ENCODE data around the gene RBBP8. TPM values are rescaled to one million over a fixed set of nuclear protein-coding genes. Genes with fewer than 3 reads are reported as not detected.

RBBP8 gene
- total and polyA plus RNA-seq, 4 donors: 6.5 to 9.8 (median 7.4) TPM

DNA sequence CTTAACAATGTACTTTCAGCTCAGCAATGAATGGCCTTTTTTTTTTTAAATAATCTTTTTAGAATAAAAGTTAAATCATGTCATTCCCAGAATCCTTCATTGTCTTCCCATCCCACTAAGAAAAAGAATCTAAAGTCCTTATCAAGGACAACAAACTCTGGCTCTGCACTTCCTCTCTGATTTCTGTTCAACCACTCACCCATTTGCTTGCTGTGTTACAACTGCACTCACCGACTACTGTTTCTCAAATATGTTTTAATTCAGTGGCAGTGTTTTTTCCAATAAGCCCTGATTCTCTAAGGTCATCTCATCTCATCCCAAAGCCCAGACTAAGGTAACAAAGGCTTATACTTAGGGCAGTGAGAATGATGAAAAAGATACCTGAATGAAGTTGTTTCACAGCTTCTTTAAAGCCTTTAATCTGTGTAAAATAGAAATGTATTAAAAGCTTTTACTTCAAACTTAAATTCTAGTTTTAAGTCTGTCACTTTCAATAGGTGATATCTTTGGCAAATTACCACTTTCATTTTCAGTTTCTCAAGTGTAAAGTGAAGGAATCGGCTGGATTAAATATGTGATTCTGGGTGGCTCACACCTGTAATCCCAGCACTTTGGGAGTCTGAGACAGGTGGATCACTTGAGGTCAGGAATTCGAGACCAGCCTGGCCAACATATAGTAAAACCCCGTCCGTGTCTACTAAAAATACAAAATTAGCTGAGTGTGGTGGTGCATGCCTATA is 87.6 kb downstream of the RBBP8 start (continued):
- no peak for TF ChIP-seq HNF4G (IDR thresholded peaks at IDR 0.05)

DNA sequence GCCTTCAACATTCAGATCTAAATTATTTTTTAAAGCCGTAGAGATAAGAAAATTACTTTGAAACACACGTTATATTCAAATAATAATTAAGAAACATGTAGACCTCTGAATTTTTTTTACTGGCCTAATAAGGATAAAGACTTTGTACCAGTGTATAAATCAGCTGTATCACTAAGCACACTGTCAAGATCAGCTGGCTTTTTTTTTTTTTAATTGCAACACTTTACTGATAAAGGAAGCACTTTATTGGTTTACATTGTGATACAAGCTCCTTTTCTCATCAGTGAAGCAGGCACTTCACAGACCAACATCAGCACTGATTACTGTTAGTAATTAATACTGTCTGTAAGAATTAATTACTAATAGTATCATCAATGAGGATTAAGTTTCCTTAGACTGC is 88.5 kb downstream of the RBBP8 start:
- no peak overlapping the region for H3K9ac ChIP-seq (ENCODE audit: low read depth in 1 of 2, low read length in 2 of 2)
- H3K36me3 ChIP-seq (ENCODE audit: control insufficient read depth in 4 of 4, insufficient read depth in 3 of 4, low read depth in 1 of 4, low read length in 3 of 4): peaks cover 0 to 10% (median under 1%) of the 10 kb centered on the region in 4 donors
- H3K27me3 ChIP-seq (ENCODE audit: control insufficient read depth in 4 of 4, insufficient read depth in 4 of 4, low read length in 3 of 4): no peaks in the 10 kb centered on the region
- no peaks in the 10 kb centered on the region for H3K9me3 ChIP-seq (ENCODE audit: control insufficient read depth in 4 of 4, low read length in 3 of 4)
- H3K27ac ChIP-seq (ENCODE audit: low read depth in 1 of 2, low read length in 2 of 2): no peak overlapping the region
- WGBS: 90% methylated on average over 2 of the region's 2 CpGs
- no peak overlapping the region for H3K4me3 ChIP-seq (ENCODE audit: low read depth in 1 of 3, low read length in 3 of 3)
- peaks cover 0 to 8% (median 0%) of the 10 kb centered on the region in 4 donors for H3K4me1 ChIP-seq (ENCODE audit: control insufficient read depth in 4 of 4, insufficient read depth in 4 of 4, low read length in 3 of 4)
- TF ChIP-seq FOXA2 (IDR thresholded peaks at IDR 0.05): no peak
- no peak for TF ChIP-seq GABPA (IDR thresholded peaks at IDR 0.05 in 1 of 2, conservative IDR thresholded peaks at IDR 0.05 in 1 of 2)
- TF ChIP-seq NR2F2 (IDR thresholded peaks at IDR 0.05): no peak
- TF ChIP-seq, protein P1, sequence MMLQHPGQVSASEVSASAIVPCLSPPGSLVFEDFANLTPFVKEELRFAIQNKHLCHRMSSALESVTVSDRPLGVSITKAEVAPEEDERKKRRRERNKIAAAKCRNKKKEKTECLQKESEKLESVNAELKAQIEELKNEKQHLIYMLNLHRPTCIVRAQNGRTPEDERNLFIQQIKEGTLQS (IDR thresholded peaks at IDR 0.05): no peak
- no peak for TF ChIP-seq HNF4G (IDR thresholded peaks at IDR 0.05)
- no peak for TF ChIP-seq SP1 (IDR thresholded peaks at IDR 0.05)
- DNase-seq (ENCODE audit: low spot score): no peak

DNA sequence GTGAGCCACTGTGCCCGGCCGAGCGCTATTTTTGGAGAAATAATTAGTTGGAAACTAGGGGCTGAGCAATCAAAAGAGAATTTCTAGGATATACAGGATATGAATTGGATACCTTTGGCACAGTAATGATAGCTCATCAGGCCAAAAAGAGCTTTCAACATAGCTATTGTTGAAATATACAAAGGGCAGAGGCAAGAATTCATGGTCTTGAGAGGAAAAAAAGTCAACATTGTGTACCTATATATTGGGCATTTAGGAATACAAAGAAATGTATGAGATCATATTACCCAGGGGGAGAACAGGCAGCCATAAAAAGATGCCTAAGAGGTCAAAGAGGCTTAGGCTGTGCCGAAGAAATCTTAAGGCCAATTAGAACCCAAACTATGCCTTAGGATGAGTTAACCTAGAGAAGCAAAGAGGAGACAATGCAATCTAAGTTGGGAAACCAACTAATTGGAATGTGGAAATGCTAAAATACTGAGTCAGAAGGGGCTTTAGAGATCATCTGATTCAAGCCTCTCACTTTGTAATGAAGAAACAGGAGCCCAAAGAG is 99.0 kb downstream of the RBBP8 start:
- TF ChIP-seq FOXA1 (IDR thresholded peaks at IDR 0.05) (no peak), HNF4A (conservative IDR thresholded peaks at IDR 0.05) (no peak), NR2F2 (IDR thresholded peaks at IDR 0.05) (no peak), YY1 (IDR thresholded peaks at IDR 0.05) (no peak), EGR1 (IDR thresholded peaks at IDR 0.05; ENCODE audit: low read depth in 2 of 2) (no peak), HNF4G (IDR thresholded peaks at IDR 0.05) (no peak), SP1 (IDR thresholded peaks at IDR 0.05) (no peak), GABPA (IDR thresholded peaks at IDR 0.05 in 1 of 2, conservative IDR thresholded peaks at IDR 0.05 in 1 of 2) (no peak), RAD21 (IDR thresholded peaks at IDR 0.05) (no peak)
- TF ChIP-seq, protein P2, sequence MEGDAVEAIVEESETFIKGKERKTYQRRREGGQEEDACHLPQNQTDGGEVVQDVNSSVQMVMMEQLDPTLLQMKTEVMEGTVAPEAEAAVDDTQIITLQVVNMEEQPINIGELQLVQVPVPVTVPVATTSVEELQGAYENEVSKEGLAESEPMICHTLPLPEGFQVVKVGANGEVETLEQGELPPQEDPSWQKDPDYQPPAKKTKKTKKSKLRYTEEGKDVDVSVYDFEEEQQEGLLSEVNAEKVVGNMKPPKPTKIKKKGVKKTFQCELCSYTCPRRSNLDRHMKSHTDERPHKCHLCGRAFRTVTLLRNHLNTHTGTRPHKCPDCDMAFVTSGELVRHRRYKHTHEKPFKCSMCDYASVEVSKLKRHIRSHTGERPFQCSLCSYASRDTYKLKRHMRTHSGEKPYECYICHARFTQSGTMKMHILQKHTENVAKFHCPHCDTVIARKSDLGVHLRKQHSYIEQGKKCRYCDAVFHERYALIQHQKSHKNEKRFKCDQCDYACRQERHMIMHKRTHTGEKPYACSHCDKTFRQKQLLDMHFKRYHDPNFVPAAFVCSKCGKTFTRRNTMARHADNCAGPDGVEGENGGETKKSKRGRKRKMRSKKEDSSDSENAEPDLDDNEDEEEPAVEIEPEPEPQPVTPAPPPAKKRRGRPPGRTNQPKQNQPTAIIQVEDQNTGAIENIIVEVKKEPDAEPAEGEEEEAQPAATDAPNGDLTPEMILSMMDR (IDR thresholded peaks at IDR 0.05; ENCODE audit: low read depth, low read length, missing input control): no peak
- TF ChIP-seq, protein P3, sequence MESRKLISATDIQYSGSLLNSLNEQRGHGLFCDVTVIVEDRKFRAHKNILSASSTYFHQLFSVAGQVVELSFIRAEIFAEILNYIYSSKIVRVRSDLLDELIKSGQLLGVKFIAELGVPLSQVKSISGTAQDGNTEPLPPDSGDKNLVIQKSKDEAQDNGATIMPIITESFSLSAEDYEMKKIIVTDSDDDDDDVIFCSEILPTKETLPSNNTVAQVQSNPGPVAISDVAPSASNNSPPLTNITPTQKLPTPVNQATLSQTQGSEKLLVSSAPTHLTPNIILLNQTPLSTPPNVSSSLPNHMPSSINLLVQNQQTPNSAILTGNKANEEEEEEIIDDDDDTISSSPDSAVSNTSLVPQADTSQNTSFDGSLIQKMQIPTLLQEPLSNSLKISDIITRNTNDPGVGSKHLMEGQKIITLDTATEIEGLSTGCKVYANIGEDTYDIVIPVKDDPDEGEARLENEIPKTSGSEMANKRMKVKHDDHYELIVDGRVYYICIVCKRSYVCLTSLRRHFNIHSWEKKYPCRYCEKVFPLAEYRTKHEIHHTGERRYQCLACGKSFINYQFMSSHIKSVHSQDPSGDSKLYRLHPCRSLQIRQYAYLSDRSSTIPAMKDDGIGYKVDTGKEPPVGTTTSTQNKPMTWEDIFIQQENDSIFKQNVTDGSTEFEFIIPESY (IDR thresholded peaks at IDR 0.05): no peak
- DNase-seq (ENCODE audit: low spot score): no peak
- Histone ChIP-seq H3K4me1 (ENCODE audit: control insufficient read depth in 4 of 4, insufficient read depth in 4 of 4, low read length in 3 of 4) (no peaks in the 10 kb centered on the region), H3K9me3 (ENCODE audit: control insufficient read depth in 4 of 4, low read length in 3 of 4) (no peaks in the 10 kb centered on the region), H3K36me3 (ENCODE audit: control insufficient read depth in 4 of 4, insufficient read depth in 3 of 4, low read depth in 1 of 4, low read length in 3 of 4) (peaks cover 0 to 3% (median 0%) of the 10 kb centered on the region in 4 donors), H3K27me3 (ENCODE audit: control insufficient read depth in 4 of 4, insufficient read depth in 4 of 4, low read length in 3 of 4) (no peaks in the 10 kb centered on the region), H3K4me3 (ENCODE audit: low read depth in 1 of 3, low read length in 3 of 3) (no peak overlapping the region), H3K9ac (ENCODE audit: low read depth in 1 of 2, low read length in 2 of 2) (no peak overlapping the region), H3K27ac (ENCODE audit: low read depth in 1 of 2, low read length in 2 of 2) (no peak overlapping the region)
- WGBS: 93% methylated on average over 4 of the region's 4 CpGs

All from liver (tissue), 9 donors.